Measurements from ENCODE around the gene NFATC3. TPM values are rescaled to one million over a fixed set of nuclear protein-coding genes. Genes with fewer than 3 reads are reported as not detected.

NFATC3 gene
- total RNA-seq, 1 experiment from 2014 or later = 37.2 TPM

GRCh38 chr16:68047987-68048386, 37.2 kb upstream of the NFATC3 start:
- no TSS peak for BruUV-seq (replicated peaks)
- POLR2A ChIA-PET (ENCODE audit: unreplicated experiment) = no interaction called here

DNA sequence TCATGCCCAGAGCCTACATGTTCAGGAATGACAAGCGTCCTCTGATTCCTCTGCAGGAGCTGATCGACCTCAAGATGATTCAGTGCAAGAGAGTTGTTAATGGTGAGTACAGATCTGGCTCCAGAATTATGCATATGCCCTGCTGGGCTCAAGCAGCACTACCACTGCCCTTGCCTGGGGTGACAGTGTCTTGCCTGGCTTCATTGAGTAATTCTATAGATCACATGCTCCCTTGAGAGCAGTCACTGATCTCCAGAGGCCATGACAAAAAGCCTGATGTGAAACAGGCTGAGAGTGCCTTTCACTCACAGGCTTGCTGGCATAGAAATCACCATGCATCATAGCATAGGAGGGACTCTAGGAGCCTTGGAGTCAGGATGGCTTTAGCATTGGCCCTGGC, 35.7 kb upstream of the NFATC3 start:
- Histone ChIP-seq H3K27ac (no peak overlapping the region), H3K36me3 (ENCODE audit: low read depth) (peaks cover 7% of the 10 kb centered on the region), H3K9me3 (ENCODE audit: insufficient read depth, low read depth) (no peaks in the 10 kb centered on the region), H3K4me1 (replicated peaks; ENCODE audit: insufficient read depth) (no peaks in the 10 kb centered on the region), H4K20me1 (ENCODE audit: insufficient read depth) (no peaks in the 10 kb centered on the region), H3K9me2 (ENCODE audit: insufficient read depth) (no peaks in the 10 kb centered on the region), H3K79me2 (ENCODE audit: low read depth) (no peaks in the 10 kb centered on the region), H3K27me3 (ENCODE audit: insufficient read depth, low read depth) (no peaks in the 10 kb centered on the region), H3K4me2 (no peak overlapping the region), H2AFZ (no peak overlapping the region), H3K4me3 (no peak overlapping the region), H3F3A (ENCODE audit: insufficient read depth, low read depth) (no peaks in the 10 kb centered on the region)
- CTCF ChIA-PET = no interaction called here
- BruUV-seq (replicated peaks) = no TSS peak
- POLR2A ChIA-PET (ENCODE audit: unreplicated experiment) = no interaction called here
- intact Hi-C loops (cut with micrococcal nuclease; ENCODE audit: unreplicated experiment) = loop anchor here (10.0 kb wide), 1 partner anchor 105 kb away; the partner anchor contains the start of gene LCAT
- TF ChIP-seq, protein P1, sequence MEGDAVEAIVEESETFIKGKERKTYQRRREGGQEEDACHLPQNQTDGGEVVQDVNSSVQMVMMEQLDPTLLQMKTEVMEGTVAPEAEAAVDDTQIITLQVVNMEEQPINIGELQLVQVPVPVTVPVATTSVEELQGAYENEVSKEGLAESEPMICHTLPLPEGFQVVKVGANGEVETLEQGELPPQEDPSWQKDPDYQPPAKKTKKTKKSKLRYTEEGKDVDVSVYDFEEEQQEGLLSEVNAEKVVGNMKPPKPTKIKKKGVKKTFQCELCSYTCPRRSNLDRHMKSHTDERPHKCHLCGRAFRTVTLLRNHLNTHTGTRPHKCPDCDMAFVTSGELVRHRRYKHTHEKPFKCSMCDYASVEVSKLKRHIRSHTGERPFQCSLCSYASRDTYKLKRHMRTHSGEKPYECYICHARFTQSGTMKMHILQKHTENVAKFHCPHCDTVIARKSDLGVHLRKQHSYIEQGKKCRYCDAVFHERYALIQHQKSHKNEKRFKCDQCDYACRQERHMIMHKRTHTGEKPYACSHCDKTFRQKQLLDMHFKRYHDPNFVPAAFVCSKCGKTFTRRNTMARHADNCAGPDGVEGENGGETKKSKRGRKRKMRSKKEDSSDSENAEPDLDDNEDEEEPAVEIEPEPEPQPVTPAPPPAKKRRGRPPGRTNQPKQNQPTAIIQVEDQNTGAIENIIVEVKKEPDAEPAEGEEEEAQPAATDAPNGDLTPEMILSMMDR (conservative IDR thresholded peaks at IDR 0.05) = no peak
- TF ChIP-seq EZH2 (IDR thresholded peaks at IDR 0.05; ENCODE audit: low read depth) = no peak
- no peak for DNase-seq

More at GRCh38 chr16:68047987-68048386, 37.2 kb upstream of the NFATC3 start:
- TF ChIP-seq EZH2 (IDR thresholded peaks at IDR 0.05; ENCODE audit: low read depth) = no peak
- TF ChIP-seq, protein P1 (conservative IDR thresholded peaks at IDR 0.05) = no peak
- Histone ChIP-seq H3K36me3 (ENCODE audit: low read depth) (peaks cover 7% of the 10 kb centered on the region), H3K4me3 (no peak overlapping the region), H3K79me2 (ENCODE audit: low read depth) (no peaks in the 10 kb centered on the region), H3K9me3 (ENCODE audit: insufficient read depth, low read depth) (no peaks in the 10 kb centered on the region), H3K4me2 (no peak overlapping the region), H4K20me1 (ENCODE audit: insufficient read depth) (no peaks in the 10 kb centered on the region), H3K9me2 (ENCODE audit: insufficient read depth) (no peaks in the 10 kb centered on the region), H3K4me1 (replicated peaks; ENCODE audit: insufficient read depth) (no peaks in the 10 kb centered on the region), H2AFZ (no peak overlapping the region), H3K27me3 (ENCODE audit: insufficient read depth, low read depth) (no peaks in the 10 kb centered on the region), H3K27ac (no peak overlapping the region), H3F3A (ENCODE audit: insufficient read depth, low read depth) (no peaks in the 10 kb centered on the region)
- no peak for DNase-seq
- intact Hi-C loops (cut with micrococcal nuclease; ENCODE audit: unreplicated experiment) = loop anchor here (10.0 kb wide), 1 partner anchor 103 kb away; the partner anchor contains the start of gene LCAT
- CTCF ChIA-PET = no interaction called here

DNA sequence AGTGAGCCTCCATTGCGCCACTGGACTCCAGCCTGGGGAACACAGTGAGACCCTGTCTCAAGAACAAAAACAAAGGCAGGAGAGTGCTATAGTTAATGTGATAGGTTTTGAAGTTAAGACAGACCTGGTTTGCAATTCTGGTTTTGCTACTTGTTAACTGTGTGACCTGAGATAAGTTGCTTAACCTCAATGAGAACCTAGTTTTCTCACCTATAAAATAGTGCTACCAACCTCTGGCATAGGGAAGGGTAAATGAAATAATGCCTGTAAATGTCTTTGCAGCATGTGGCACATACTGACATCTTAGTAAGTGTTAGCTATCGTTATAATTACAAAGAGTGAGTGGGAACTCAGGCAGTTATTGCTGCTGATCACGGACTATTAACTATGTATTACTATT, 29.8 kb upstream of the NFATC3 start:
- Histone ChIP-seq H3K4me2 (no peak overlapping the region), H3K9me2 (ENCODE audit: insufficient read depth) (no peaks in the 10 kb centered on the region), H3K9me3 (ENCODE audit: insufficient read depth, low read depth) (no peaks in the 10 kb centered on the region), H3K79me2 (ENCODE audit: low read depth) (no peaks in the 10 kb centered on the region), H3K27ac (no peak overlapping the region), H3F3A (ENCODE audit: insufficient read depth, low read depth) (no peaks in the 10 kb centered on the region; the same call in 1 of the 2 replicates), H4K20me1 (ENCODE audit: insufficient read depth) (no peaks in the 10 kb centered on the region), H3K4me1 (replicated peaks; ENCODE audit: insufficient read depth) (no peaks in the 10 kb centered on the region), H2AFZ (no peak overlapping the region), H3K27me3 (ENCODE audit: insufficient read depth, low read depth) (no peaks in the 10 kb centered on the region), H3K36me3 (ENCODE audit: low read depth) (no peaks in the 10 kb centered on the region), H3K4me3 (no peak overlapping the region)
- no TSS peak for BruUV-seq (replicated peaks)
- CTCF ChIA-PET = no interaction called here
- TF ChIP-seq, protein P1 (conservative IDR thresholded peaks at IDR 0.05) = no peak
- no peak for TF ChIP-seq EZH2 (IDR thresholded peaks at IDR 0.05; ENCODE audit: low read depth)
- POLR2A ChIA-PET (ENCODE audit: unreplicated experiment) = no interaction called here
- intact Hi-C loops (cut with micrococcal nuclease; ENCODE audit: unreplicated experiment) = no loop called here
- no peak for DNase-seq

All from PC-9 (cell line).